ENCODE measurements around the gene MRM1. TPM values are rescaled to one million over a fixed set of nuclear protein-coding genes. Genes with fewer than 3 reads are reported as not detected.

MRM1 gene
- total and polyA plus RNA-seq, 7 donors, result 2.8 to 15.0 (median 5.3) TPM

GRCh38 chr17:36623281-36623680, 21.9 kb downstream of the MRM1 start:
- Histone ChIP-seq H3K9me3 (no peaks in the 10 kb centered on the region), H3K4me1 (no peaks in the 10 kb centered on the region), H3K36me3 (no peaks in the 10 kb centered on the region), H3K4me3 (no peak overlapping the region), H3K27me3 (peaks cover 0 to 20% (median 0%) of the 10 kb centered on the region in 3 donors), H3K27ac (no peak overlapping the region)
- TF ChIP-seq CTCF (IDR thresholded peaks at IDR 0.05), result no peak
- no peak for TF ChIP-seq POLR2A (IDR thresholded peaks at IDR 0.05)
- no peak for TF ChIP-seq POLR2AphosphoS5 (IDR thresholded peaks at IDR 0.05)
- TF ChIP-seq EP300 (IDR thresholded peaks at IDR 0.05), result no peak
- 66 to 85% methylated on average over 3 of the region's 3 CpGs for WGBS, 2 donors
- no peak for DNase-seq
- intact Hi-C loops (cut with DNase I), result no loop called here

GRCh38 chr17:36625188-36625587, 23.8 kb downstream of the MRM1 start:
- Histone ChIP-seq H3K36me3 (no peaks in the 10 kb centered on the region), H3K4me3 (no peak overlapping the region), H3K4me1 (no peaks in the 10 kb centered on the region), H3K27me3 (peaks cover 0 to 15% (median 4%) of the 10 kb centered on the region in 3 donors), H3K27ac (no peak overlapping the region), H3K9me3 (no peaks in the 10 kb centered on the region)
- intact Hi-C loops (cut with DNase I), result no loop called here
- TF ChIP-seq CTCF (IDR thresholded peaks at IDR 0.05) (no peak), POLR2A (IDR thresholded peaks at IDR 0.05) (no peak), EP300 (IDR thresholded peaks at IDR 0.05) (no peak), POLR2AphosphoS5 (IDR thresholded peaks at IDR 0.05) (no peak)
- WGBS, 2 donors, result 79 to 86% methylated on average over 7 of the region's 7 CpGs
- DNase-seq, result no peak

GRCh38 chr17:36627101-36627500, 25.7 kb downstream of the MRM1 start:
- no peak for TF ChIP-seq CTCF (IDR thresholded peaks at IDR 0.05)
- TF ChIP-seq POLR2A (IDR thresholded peaks at IDR 0.05), result no peak
- TF ChIP-seq EP300 (IDR thresholded peaks at IDR 0.05), result no peak
- no peak for TF ChIP-seq POLR2AphosphoS5 (IDR thresholded peaks at IDR 0.05)
- H3K27me3 ChIP-seq, result peaks cover 0 to 32% (median 4%) of the 10 kb centered on the region in 3 donors
- no peaks in the 10 kb centered on the region for H3K9me3 ChIP-seq
- H3K27ac ChIP-seq, result no peak overlapping the region
- intact Hi-C loops (cut with DNase I), result no loop called here
- no peaks in the 10 kb centered on the region for H3K4me1 ChIP-seq
- H3K4me3 ChIP-seq, result no peak overlapping the region
- WGBS, 2 donors, result 78 to 83% methylated on average over 12 of the region's 12 CpGs
- H3K36me3 ChIP-seq, result no peaks in the 10 kb centered on the region
- no peak for DNase-seq

GRCh38 chr17:36628576-36628975, 27.2 kb downstream of the MRM1 start:
- Histone ChIP-seq H3K27ac (no peak overlapping the region), H3K4me3 (no peak overlapping the region), H3K4me1 (no peaks in the 10 kb centered on the region), H3K27me3 (peaks cover 0 to 47% (median 4%) of the 10 kb centered on the region in 3 donors), H3K36me3 (no peaks in the 10 kb centered on the region), H3K9me3 (no peaks in the 10 kb centered on the region)
- WGBS, 2 donors, result 95 to 97% methylated on average over 2 of the region's 2 CpGs
- intact Hi-C loops (cut with DNase I), result loop anchor here (2.0 kb wide), 1 partner anchor 418 kb away; no protein-coding TSS in a partner anchor
- no peak for TF ChIP-seq POLR2AphosphoS5 (IDR thresholded peaks at IDR 0.05)
- TF ChIP-seq EP300 (IDR thresholded peaks at IDR 0.05), result no peak
- no peak for TF ChIP-seq POLR2A (IDR thresholded peaks at IDR 0.05)
- TF ChIP-seq CTCF (IDR thresholded peaks at IDR 0.05), result no peak
- DNase-seq, result no peak

- no peaks in the 10 kb centered on the region for H3K36me3 ChIP-seq
- DNase-seq, result peak; percentile 83
- H3K27me3 ChIP-seq, result peaks cover 0 to 54% (median 4%) of the 10 kb centered on the region in 3 donors
- H3K27ac ChIP-seq, result no peak overlapping the region
- no peak overlapping the region for H3K4me3 ChIP-seq
- WGBS, 2 donors, result 17 to 23% methylated on average over 14 of the region's 14 CpGs
- no peaks in the 10 kb centered on the region for H3K9me3 ChIP-seq
- no peaks in the 10 kb centered on the region for H3K4me1 ChIP-seq
- TF ChIP-seq POLR2AphosphoS5 (IDR thresholded peaks at IDR 0.05), result no peak
- TF ChIP-seq CTCF (IDR thresholded peaks at IDR 0.05), result peak; percentile 80 to 99 (median 96)
- intact Hi-C loops (cut with DNase I), result loop anchor here (2.0 kb wide), 1 partner anchor 417 kb away; no protein-coding TSS in a partner anchor
Observed at GRCh38 chr17:36629252-36629847, 28.0 kb downstream of the MRM1 start.
